ENCODE data around the gene PAX3. TPM values are rescaled to one million over a fixed set of nuclear protein-coding genes. Genes with fewer than 3 reads are reported as not detected.

The PAX3 gene
- total RNA-seq, 1 experiment from 2014 or later, result not detected

- ChIA-PET POLR2A (no interaction called here), RAD21 (ENCODE audit: low non-redundant PET in 1 of 2, low total read pairs in 2 of 2, uncharacterized antibody in 2 of 2, unreplicated experiment in 2 of 2) (no interaction called here), CTCF (no interaction called here)
- TF ChIP-seq SRF (IDR thresholded peaks at IDR 0.05; ENCODE audit: low read depth), result no peak
- no peak for TF ChIP-seq FOSL1 (IDR thresholded peaks at IDR 0.05; ENCODE audit: low read depth)
- TF ChIP-seq MAX (IDR thresholded peaks at IDR 0.05), result no peak
- TF ChIP-seq SP1 (IDR thresholded peaks at IDR 0.05; ENCODE audit: low read depth), result no peak
- TF ChIP-seq ATF3 (IDR thresholded peaks at IDR 0.05), result no peak
- TF ChIP-seq EZH2phosphoT487 (IDR thresholded peaks at IDR 0.05; ENCODE audit: borderline replicate concordance), result no peak
- no peak for TF ChIP-seq POLR2A (IDR thresholded peaks at IDR 0.05; ENCODE audit: borderline replicate concordance, extremely low read depth, insufficient read depth, insufficient read length)
- no peak for TF ChIP-seq EGR1 (IDR thresholded peaks at IDR 0.05; ENCODE audit: low read depth)
- TF ChIP-seq RAD21 (IDR thresholded peaks at IDR 0.05; ENCODE audit: low read depth), result no peak
- no peak for TF ChIP-seq CEBPB (IDR thresholded peaks at IDR 0.05; ENCODE audit: low read depth)
- TF ChIP-seq JUND (IDR thresholded peaks at IDR 0.05), result no peak
- no peak for TF ChIP-seq ZNF274 (IDR thresholded peaks at IDR 0.05; ENCODE audit: low read depth, low read length)
- no peak for TF ChIP-seq ZBTB33 (IDR thresholded peaks at IDR 0.05; ENCODE audit: extremely low read depth, insufficient replicate concordance, low read length)
- no peaks in the 10 kb centered on the region for H3K9me3 ChIP-seq (ENCODE audit: control insufficient read depth in 1 of 2, insufficient read depth in 1 of 2, low read depth in 1 of 2, low read length in 2 of 2)
- no peak overlapping the region for H3K27ac ChIP-seq (ENCODE audit: low read depth, low read length)
- H2AFZ ChIP-seq (ENCODE audit: low read depth, low read length, poor library complexity, severe bottlenecking), result no peak overlapping the region
- ATAC-seq, result no peak
- no peaks in the 10 kb centered on the region for H3K36me3 ChIP-seq (ENCODE audit: control insufficient read depth in 1 of 2, insufficient read depth in 2 of 2, low read length in 2 of 2)
- intact Hi-C loops (cut with micrococcal nuclease), result no loop called here
- peaks cover 49% of the 10 kb centered on the region for H3K27me3 ChIP-seq (ENCODE audit: insufficient read depth, low read length)
- DNase-seq (ENCODE audit: low read depth, low spot score), result no peak
- no peaks in the 10 kb centered on the region for H3K4me1 ChIP-seq (ENCODE audit: control insufficient read depth in 1 of 2, insufficient read depth in 2 of 2, low read length in 2 of 2)
- H4K20me1 ChIP-seq (ENCODE audit: insufficient read depth), result no peaks in the 10 kb centered on the region
- no peak overlapping the region for H3K4me3 ChIP-seq (replicated peaks in 1 of 2; ENCODE audit: low read depth in 1 of 2, low read length in 2 of 2)
- H3K9ac ChIP-seq (ENCODE audit: low read length), result no peak overlapping the region
- no peaks in the 10 kb centered on the region for H3K79me2 ChIP-seq (ENCODE audit: insufficient read depth, low read length)
- no TSS peak for BruUV-seq (replicated peaks)
- H3K4me2 ChIP-seq (ENCODE audit: low read length), result no peak overlapping the region
- H3K9me2 ChIP-seq (ENCODE audit: insufficient read depth), result no peaks in the 10 kb centered on the region
Measured at GRCh38 chr2:222180619-222181018, 118.2 kb downstream of the PAX3 start.
